Activated CD8-positive, alpha-beta memory T cell treated with anti-CD3 and anti-CD28 coated beads, Interleukin-2, amount 50 U/mL, for 24 hours (primary cell): Measurements from ENCODE around the gene PRG2.
A peak's percentile ranks its signal among the peaks of the same experiment; 100 is the strongest.

Source experiments
- DNase-seq: peaks from one replicate; pipeline ENCODE4 v3.0.0-alpha.2; 2020; ENCODE audit errors: extremely low read depth

Gene PRG2, protein sequence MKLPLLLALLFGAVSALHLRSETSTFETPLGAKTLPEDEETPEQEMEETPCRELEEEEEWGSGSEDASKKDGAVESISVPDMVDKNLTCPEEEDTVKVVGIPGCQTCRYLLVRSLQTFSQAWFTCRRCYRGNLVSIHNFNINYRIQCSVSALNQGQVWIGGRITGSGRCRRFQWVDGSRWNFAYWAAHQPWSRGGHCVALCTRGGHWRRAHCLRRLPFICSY

GRCh38 chr11:57390535-57390934, at the start of gene PRG2:
Gene PRG2, minus strand, starts transcription at chr11:57390650. Its CDS starts 706 bp downstream, at chr11:57389944.
- no peak for DNase-seq

GRCh38 chr11:57439786-57440185, 49.3 kb upstream of the PRG2 start:
- no peak for DNase-seq

DNA sequence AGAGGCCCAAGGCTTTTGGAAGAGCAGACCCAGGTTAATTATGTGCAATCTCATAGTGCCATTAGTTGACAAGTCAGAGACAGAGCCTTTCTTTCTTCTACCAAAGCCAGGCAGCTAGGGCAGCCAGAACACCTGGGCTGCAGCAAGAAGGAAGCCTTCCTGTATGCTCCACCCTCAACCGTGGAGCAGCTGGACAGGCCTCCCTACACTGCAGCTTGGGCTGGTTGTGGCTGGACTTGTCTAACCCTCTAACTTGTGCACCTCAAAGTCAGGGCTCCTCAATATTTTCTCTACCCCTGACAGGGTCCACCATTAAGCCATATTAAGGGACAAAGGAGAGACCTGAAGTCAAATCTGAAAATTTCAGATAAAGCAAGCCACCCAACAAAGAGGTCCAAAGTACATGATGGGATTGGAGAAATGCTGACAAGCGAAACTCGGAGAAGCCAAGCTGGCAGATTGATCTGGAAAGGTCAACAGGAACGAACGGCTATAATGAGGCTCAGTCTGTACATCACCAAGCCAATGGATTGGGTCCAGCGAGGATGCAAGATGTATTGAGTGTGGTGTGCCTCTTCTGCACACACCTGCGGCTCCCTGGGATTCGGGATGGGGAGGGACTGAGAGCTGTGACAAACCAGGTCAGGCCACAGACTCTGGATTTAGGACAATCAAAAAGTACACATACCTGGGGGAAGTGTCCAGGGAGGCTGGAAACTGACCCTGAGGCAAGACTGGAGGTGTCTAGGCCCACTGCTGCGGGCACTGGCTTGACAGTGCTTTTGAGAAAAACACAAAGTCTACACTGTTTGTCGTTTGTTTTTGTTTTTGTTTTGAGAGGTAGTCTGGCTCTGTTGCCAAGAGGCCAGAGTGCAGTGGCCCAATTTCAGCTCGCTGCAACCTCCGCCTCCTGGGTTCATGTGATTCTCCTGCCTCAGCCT, 48.2 kb upstream of the PRG2 start:
- DNase-seq = no peak

GRCh38 chr11:57436031-57436430, 45.6 kb upstream of the PRG2 start:
- DNase-seq = no peak

DNA sequence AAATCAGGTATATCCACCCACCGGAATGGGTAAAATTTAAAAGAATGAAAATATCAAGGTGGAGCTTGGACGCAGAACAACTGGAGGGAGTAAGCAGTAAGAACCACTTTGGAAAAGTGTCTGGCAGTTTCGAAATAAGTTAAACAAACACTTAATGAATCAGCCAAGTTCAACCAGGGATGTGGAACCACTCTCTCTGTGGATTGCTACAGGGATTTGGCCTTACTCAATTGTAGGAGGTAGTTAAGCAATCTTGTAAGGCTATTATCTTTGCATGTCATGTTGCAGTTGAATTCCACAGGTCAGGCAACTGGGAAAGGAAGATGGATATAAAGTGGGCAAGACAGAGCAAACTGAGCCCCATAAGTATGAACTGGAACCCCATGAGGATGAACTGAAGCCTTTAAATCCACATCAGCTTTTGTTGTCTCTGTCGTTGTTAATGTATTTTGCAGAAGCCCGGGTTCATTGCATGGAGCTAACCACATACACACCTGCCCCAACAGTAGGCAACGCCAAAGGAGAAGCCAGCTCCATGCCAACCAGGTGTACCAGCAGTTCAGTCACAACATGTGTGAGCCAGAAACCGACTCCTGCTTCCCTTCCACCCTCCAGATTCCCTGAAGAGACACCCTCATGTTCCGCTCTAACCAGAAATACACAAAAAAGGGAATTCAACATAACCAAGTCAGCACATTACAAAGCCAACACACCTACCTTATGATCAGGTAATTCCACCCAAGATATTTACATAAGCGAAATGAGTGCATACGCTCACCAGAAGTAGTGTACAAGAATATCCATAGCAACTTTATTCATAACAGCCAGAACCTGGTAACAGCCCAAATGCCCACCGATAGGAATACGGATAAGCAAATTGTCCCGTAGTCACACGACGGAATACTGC, 44.4 kb upstream of the PRG2 start:
- no peak for DNase-seq

- no peak for DNase-seq
These were observed 42.3 kb upstream of the PRG2 start for GRCh38 chr11:57432714-57433163.

GRCh38 chr11:57432149-57432561, 41.7 kb upstream of the PRG2 start:
- DNase-seq = no peak

GRCh38 chr11:57430952-57431351, 40.5 kb upstream of the PRG2 start:
- DNase-seq = no peak

GRCh38 chr11:57429946-57430345, 39.5 kb upstream of the PRG2 start:
- no peak for DNase-seq

DNA sequence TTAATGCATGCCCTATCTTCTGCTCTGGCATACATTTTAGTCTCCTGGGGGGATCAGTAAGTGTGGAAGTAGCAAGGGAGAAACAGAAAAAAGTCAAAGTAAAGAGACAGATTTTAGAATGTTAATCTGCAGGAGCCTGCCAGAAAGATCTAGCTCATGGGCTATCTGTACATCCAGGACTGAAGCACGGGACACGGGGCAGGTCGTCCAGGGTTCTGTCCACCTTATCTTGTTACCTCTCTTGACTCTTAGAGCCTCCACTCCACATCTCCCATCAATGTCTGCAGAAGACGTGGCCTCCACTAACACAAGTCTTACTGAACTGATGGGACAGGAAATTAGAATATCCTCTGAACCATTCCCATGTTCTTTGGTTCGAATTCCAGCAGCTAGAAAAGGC, 38.2 kb upstream of the PRG2 start:
- DNase-seq = no peak

- DNase-seq = no peak
These were observed 37.3 kb upstream of the PRG2 start for GRCh38 chr11:57427727-57428082.

DNA sequence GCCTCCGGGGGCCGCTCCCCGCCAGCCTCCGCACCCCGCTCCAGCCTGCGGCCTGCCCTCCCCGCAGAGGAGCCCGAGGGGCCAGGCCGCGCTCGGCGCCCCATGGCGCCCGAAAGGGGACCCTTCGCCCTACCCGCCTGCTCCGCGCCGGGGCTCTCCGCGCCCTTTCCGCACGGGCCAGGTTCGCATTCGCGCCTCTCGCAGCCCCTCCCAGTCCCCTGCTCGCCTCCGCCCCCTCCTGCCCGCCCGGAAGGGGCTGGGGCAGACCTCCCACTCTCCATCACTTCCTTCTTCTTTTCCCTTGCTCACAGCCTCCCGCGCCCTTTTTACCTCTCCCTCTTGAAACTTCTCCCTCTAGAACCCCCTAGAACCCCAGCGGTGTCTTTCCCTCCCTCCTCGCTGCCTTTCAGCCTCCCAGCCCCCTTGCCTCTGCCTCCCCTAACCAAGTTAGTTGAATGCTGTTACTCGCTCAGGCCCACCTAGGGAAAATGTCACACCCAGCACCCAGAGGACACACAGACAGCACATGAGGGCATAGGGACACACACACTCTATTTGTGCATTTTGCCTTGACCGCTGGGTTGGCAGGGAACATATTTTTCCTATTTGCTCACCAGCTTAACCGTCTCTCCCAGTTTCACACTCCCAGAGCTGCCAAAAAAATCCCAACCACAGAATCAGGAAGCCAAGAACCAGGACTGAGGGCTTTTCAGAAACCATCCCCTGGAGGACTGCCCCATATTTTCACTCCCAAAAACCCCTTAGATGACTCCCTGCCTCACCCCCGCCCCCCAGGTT, 36.7 kb upstream of the PRG2 start, which contains the start of gene SLC43A3:
Gene SLC43A3, minus strand, starts transcription at position 193 of the 798 bp plus-strand sequence. CDS start 949 bp downstream, outside the sequence.
- peak; percentile 56 for DNase-seq

DNA sequence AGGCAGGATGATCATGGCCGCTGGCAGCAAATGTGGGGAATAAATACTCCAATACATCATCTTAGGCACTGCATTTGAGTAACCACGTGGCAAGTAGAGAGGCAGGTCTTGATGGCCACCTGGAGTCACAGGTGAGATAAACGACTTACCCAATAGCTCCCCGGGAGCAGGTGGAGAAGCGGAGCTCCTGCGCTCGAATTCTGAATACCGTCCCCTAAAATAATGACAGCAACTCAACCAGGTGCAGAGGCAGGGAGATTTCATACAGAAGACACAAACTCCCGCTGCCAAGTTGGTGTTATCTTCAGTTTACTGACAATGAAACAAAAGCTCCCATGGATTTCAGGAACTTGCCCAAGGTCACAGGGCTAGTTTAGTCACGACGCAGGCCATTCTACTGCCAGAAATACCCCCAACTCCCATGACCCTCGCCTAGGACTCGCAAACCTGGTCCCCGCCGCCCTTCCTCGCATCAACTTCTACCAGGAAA, 36.0 kb upstream of the PRG2 start:
- no peak for DNase-seq

DNA sequence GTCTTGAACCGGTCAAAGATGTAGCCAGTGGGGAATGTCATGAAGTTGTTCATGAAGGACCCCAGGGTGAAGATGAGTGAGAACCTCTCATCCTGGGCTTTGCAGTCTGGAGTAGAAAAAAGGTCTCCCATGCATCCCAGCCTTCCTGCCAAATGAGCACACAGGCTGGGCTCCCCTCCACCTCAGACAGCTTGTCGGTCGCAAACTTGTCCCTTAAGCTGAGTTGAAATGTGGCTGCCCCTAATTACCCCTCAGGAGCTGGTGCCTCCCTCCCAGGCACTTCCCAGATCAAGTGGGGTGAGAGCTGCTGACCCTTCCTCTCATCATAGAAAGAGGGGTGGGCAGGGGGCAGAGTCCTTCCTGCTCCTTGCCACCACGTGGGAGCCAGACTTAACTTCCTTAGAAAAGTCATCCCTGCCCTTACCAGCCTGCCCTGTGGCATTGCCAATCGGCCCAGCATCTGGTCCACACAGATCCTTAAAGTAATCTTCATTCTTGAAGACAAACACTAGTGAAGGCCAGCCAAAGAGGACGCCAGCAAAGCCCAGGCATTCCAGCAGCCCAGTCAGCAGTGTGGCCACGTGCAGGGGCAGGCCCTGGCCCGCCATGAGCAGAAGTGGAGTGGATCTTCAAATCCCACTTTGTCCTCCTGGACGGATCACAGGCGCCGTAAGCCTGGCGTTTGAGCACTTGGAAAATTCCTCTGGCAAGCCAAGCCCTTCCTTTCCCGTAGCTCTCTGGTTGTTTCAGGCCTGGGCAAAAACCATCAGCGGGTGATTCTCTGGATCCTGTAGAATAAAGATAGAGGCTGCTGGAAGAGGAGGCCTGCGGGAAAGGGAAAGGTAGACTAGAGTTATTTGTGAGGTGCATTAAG, 35.4 kb upstream of the PRG2 start:
- DNase-seq = no peak

DNA sequence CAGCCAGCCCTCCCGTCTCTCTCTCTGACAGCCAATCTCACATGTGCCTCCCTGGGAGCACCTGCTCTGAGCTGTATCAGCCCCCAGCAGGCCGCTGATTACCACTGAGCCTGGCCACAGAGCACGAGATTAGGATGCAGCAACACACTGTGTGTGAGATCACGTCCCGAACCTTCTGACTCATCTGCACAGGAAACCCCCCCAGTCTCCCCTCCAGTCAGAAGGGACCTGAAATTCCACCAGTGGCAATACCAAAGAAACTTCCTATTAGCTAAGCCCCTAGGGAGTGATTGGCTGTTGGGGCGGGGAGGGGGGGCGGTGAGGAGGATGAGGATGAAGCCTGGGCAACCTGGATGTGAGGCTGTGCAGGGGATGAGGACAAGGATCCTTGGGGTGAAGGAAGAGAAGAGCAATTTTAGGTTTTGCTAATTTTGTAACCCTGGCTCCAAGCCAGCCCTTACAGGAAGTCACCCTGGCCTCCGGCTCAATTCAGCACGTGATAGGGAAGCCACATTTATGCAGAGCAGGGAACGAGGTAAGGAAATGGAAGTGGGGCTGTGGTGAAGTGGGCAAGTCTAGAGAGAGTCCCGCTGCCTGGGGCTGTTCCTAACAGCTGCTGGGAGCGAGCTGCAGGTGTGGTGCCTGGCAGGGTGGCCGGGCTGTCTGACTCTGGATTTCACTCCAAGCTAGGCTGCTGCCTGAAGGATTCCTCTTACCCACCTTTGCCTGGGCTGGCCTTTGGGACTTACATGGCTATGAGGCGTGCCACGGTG, 34.5 kb upstream of the PRG2 start:
- DNase-seq = peak; percentile 80

DNA sequence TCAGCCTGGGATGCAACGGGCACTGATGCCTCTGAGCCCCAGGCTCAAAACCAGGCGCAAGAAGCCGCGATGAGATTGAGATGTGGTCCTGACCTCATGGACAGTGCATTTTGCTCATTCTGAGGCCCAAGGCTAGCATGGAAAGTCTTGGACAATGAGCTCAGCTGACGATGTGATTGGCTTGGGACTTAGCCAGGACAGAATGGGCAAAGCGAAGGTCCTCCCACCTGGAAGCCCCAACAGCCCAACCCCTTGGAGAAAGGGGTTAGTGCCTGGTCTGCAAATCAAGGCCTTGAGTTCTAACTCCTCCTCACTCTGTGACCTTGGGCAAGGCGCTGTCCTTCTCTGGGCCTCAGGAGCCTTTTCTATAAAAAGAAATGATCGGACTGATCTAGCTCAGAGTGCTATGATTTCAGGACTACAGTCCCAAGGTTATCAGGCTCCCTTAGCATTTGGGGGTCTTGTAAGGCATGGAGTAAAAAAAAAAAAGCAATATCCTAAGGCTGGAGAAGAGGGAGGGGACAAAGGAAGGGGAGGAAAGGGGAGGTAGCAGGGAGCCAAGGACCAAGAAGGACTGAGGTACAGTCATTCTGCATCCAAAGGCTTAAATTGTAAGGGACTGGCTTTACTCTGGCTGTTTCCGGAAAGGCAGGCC, 33.8 kb upstream of the PRG2 start:
- no peak for DNase-seq

- no peak for DNase-seq
These were observed 32.2 kb upstream of the PRG2 start for GRCh38 chr11:57422669-57423068.

DNA sequence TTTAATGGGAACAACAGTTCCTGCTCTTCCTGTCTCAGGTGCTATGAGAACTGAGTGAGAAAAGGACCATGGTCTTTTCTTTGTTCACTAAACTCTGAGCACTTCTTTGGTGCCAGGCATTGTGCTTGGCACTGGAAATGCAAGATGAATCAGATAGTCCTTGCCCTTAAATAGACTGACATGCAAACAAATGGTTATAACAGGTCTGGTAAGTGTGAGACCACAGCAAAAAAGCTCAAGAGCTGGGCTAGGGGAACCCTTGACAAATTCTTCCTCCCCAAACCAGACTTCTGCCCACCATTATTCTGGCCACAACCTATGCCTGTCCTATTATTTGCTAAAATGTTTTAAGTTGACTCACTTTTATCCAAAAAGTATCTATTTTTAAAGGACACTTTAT, 31.4 kb upstream of the PRG2 start:
- no peak for DNase-seq

DNA sequence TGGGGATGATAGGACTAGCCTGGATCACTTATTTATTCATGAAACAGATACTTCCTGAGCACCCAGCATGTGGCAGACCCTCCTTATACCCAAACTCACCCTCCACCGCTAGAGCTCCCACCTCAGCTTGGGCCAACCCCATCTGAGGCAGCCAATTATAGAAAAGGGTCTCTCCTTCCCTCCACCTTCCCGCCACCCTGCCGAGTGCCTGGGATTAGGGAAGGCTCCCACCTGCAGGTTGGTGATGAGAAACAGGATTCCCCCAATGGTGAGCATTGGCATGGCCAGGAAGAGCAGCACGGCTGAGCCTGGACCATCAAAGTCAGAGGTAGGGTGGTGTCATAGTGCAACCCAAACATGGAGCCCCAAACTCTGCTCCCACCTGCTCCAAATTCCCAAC, 30.6 kb upstream of the PRG2 start:
- no peak for DNase-seq
